HG02759 (cell line): ENCODE data around the gene OR2B3.
"Not testable (repeated sequence)": the region's sequence is repeated elsewhere in the genome, so short reads cannot be mapped to it uniquely, and the experiment has no call there.

Experiments
- ATAC-seq: cut with Tn5 transposase; IDR thresholded peaks from one replicate; pipeline ENCODE4 v1.9.1; 2021; ENCODE audit warnings: mild to moderate bottlenecking, moderate library complexity; ENCODE audit not compliant: unreplicated experiment

OR2B3 gene, protein sequence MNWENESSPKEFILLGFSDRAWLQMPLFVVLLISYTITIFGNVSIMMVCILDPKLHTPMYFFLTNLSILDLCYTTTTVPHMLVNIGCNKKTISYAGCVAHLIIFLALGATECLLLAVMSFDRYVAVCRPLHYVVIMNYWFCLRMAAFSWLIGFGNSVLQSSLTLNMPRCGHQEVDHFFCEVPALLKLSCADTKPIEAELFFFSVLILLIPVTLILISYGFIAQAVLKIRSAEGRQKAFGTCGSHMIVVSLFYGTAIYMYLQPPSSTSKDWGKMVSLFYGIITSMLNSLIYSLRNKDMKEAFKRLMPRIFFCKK

DNA sequence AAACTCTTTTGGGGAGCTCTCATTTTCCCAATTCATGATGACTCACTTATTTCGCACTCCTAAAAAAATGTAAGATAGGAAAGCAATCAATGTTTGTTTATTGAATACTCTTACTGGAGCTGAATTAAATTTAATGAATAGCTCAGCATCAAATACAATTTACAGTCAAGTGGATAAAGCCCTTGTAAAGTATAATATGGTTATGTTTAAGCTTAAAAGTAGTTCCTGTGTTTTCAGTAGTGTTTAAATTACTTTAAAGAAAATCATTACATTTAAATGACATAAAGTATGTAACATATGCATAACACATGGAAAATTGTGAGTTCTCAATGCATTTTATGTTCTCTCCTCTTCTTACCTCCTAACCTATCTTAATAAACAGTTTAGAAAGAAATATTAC is at the start of gene OR2B3:
TSS of gene OR2B3 (minus strand) at position 101 of the 400 bp plus-strand sequence. CDS start at position 36, 65 bp downstream.
- no peak for ATAC-seq

DNA sequence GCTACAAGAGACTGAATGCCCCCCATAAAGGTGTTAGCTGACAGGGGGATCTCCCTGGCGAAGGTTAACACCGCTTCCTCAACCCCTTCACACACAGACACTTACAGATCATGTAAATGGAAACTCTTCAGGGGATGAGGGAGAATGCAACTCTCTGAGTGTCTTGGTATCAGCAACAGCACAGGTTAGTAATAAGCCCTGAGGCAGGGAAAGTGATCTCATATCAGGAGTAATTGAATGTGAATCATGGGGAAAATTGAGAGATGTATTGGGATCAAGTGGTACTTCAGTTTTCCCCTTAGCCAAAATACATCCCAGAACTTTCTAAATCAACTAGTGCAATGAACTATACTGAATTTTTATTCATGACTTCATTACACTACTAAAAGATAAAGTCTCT is 44.6 kb upstream of the OR2B3 start:
- no peak for ATAC-seq

DNA sequence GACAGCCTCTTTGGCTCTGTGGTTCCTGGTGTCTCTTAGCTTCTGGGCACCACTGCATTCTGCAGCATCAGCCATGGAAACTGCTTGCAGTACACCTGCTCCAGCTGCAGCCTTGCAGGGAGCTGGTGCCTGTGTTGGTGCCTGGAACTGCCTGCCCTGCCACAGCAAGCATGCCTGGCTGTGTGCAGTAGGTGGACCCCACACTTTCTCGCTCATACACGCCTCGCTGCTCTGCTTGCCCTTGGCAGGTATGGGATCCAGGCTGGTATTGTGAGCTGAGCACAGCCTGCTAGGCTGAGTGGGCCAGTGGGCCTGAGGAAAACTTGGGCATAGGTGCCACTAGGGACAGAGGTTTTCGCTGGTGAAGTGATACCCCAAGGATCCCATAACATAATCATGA is 43.5 kb upstream of the OR2B3 start:
- ATAC-seq = no peak

DNA sequence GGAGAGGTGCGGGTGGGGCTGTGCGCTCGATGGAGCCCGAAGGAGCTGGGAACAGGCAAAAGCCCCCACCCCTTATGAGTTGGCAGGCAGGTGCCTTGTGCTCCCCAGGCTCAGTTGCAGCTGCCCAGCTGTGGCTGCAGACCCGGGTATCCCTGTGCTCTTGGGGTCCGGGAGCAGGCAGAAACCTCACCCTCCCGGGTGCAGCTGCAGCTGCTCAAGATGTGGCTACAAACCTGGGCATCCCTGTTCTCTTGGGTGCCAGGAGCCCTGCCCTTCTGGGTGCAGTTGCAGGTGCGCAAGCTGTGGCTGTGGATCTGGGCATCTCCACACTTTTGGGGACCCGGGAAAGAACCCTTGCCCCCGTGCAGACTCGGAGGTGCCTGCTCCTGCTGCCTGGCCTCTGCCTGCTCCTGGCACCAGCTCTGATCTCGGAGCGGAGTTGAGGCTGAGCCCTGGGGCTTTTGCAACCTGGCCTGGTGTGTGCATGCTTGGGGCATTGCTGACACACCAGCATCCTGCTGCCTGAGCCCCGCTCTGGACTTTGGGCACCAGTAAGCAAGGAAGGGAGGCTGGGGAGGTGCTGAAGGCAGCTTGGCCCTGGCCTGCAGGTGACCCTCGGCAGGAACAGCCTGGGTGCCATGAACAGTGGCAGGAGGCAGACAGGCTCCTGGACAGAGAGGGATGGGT is 42.4 kb upstream of the OR2B3 start:
- no peak for ATAC-seq

DNA sequence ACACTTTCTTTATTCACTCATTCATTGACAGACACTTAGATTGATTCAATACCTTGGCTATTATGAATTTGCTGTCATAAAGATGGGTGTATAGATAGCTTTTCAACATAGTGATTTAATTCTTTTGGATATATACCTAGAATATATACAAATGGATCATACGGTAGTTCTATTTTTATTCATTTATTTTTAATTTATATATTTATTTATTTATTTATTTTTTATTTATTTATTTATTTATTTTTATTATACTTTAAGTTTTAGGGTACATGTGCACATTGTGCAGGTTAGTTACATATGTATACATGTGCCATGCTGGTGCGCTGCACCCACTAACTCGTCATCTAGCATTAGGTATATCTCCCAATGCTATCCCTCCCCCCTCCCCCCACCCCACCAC is 27.9 kb upstream of the OR2B3 start:
- ATAC-seq = not testable (repeated sequence)

DNA sequence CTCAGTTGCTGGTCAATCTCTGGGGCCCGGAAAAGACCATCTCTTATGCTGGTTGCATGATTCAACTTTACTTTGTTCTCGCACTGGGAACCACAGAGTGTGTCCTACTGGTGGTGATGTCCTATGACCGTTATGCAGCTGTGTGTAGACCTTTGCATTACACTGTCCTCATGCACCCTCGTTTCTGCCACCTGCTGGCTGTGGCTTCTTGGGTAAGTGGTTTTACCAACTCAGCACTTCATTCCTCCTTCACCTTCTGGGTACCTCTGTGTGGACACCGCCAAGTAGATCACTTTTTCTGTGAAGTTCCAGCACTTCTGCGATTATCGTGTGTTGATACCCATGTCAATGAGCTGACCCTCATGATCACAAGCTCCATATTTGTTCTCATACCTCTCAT is 25.0 kb upstream of the OR2B3 start:
- ATAC-seq = no peak

DNA sequence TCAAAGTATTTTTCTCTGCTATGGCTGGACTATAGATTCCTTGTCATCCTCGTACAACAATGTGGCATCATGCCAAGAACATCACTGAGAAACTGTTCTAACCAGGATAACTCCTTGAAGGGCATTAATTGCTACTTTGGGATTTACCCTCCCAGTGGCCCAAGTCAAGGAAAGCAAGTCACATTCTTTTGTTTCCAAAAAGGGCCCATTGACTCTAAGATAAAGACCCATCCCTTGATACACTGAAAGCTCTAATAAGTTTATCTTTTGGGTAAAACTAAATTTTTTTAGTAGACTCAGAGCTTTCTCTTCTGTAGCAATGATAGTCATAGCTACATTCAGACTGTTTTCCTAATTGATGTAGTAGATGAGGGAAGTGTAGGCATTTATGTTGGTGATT is 20.6 kb upstream of the OR2B3 start, which contains the start of gene OR2J3:
TSS of gene OR2J3 (plus strand) at position 301 of the 400 bp plus-strand sequence. CDS start 3,833 bp downstream, outside the sequence.
- no peak for ATAC-seq

DNA sequence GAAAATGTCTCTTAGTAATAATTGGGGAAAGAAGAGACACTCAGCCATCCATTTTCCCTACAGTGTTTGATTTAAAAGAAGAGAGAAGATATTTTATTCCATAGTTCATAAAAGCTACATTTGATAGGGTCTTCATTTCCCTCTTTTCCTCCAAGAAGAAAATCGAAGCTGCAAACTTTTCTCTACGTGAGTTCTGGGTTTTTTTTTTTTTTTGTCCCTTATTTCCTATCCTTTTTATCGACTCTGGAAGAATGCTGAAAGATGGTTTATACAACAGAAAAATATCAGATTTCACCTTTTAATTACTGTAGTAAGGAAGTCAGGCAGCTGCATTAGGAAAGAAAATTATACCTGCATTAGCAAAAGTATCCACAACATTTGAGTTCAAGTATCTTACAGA is 12.1 kb upstream of the OR2B3 start, which contains the start of gene OR2J1:
TSS of gene OR2J1 (plus strand) at position 301 of the 400 bp plus-strand sequence. CDS start 1,453 bp downstream, outside the sequence.
- ATAC-seq = no peak

DNA sequence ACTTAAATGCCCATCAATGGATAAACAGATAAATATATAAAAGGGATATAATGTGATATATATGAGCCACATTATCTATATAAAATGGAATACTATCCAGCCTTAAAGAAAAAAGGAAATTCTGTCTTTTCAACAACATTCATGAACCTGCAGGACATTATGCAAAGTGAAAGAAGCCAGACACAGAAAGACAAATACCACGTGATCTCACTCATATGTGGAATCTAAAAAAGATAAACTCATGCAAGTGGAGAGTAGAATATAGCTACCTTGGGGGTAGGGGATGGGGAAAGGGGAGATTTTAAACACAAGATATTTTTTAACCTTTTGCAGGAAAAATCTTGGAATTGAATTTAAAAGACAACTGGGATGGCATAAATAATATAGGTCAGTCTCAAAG is 10.7 kb upstream of the OR2B3 start:
- no peak for ATAC-seq

DNA sequence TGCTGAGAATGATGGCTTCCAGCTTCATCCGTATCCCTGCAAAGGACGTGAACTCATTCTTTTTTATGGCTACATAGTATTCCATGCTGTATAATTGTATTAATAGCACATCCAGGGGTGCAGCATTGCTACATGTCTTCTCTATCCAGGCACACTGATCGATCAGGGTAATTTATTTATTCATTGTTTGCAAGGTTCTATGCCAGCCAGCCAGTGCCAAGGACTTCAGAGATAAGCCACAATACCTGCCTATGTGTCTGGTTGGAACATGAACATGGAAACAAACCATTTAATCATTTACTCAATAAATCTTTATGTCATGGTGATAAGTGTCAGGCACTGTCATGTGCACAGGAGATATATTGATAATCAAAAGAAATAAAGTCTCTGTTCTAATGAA is 5.8 kb upstream of the OR2B3 start:
- ATAC-seq = no peak

DNA sequence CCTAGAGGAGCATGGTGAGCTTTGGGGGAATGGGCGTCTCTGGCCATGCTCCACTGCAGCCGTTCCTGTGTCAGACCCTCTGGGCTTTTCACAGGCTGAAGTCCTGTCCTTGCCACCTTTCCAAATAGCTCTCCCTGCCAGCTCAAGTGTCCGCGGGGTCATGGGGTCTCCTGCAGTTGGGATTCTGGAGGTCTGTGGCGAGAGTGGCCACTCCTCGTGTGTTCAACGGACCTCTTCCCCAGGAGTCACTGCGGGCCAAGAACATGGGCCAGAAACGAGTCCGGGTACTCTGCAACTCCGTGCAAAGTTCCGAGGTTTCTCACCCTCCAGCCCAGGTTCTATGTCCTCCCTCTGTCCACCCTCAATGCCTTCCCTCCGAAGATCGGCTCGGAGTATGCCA is 4.7 kb downstream of the OR2B3 start:
- no peak for ATAC-seq

DNA sequence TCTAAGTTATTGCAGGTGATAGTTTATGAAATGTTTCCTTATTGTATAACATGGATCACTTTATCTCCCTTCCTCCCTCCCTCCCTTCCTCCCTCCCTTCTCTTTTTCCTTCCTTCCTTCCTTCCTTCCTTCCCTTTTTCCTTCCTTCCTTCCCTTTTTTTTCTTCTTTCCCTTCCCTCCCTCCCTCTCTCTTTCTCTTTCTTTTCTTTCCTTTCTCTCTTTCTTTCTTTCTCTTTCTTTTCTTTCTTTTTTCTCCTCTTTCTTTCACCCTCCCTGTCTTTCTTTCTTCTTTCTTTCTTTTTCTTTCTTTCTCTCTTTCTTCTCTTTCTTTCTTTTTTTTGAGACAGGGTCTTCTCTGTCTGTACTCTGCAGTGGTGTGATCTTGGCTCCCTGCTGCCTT is 5.8 kb downstream of the OR2B3 start:
- ATAC-seq = no peak

DNA sequence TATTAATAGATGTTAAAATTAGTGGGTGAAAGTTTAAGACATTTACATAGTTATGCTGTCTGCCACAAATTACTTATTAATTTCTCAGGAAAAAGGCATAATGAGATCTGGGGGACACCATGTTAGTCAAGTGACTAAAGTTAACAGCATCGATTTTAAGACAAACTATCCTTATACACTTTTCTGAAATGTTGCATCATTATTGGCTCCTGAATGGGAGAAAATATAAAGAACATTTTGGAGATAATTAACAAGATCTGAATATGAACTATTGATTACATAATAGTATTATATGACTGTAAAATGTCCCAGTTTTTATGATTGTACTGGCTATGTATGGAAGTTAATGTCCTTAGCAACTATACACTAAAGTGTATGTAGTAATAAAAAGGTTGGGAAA is 7.9 kb downstream of the OR2B3 start:
- no peak for ATAC-seq

DNA sequence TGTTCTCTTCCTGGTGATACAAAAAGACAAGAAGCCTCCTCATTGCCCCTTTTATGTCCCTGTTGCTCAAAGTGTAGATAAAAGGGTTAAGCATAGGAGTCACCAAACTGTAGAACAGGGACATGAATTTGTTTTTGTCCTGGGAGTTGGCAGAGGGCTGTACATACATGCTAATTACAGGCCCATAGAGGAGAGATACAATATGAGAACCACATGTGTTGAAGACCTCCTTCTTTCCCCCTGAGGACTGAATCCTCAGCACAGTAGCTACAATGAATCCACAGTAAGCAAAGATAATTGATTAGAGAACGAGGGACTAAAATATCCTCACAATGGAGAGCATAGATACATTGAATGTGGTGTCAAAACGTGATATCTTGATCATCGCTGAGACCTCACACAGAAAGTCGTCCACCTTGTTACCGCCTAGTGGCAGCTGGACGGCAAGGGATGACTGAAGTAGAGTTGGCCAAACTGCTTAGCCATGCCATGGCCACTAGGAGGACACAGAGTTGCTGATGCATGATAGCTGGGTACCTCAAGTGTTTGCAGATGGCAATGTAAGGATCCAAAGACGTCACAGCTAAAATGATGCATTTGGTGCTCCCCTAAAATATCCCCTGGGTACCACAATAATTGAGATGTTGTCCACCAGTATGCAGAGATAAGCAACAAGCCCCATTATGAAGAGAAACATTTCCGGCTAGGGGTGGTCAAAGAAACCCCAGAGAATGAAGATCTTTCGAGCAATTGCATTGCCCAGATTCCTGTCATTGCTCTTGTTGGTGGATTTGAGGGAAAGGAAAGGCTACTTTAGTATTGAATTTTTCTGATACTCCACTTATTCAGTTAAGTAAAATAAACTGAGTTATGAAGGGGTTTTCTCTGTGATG is 15.0 kb downstream of the OR2B3 start:
- ATAC-seq = no peak

DNA sequence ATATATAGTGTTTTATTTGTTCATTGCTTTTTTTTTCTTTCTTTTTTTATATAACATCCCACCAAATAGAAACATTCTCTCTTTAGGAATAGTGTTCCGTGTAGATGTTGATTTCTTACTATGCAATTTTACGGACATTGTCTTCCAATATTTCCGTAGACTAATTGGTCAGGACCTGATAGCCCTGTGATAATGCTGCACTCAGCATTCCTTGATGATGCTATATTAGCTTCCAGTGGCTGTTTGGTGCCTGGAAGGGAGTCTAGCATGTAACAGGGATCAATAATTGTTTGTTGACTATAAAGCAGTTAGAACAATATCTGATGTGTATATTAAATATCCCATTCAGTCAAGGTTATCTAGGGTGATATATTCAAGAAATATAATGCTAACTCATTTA is 35.4 kb downstream of the OR2B3 start:
- ATAC-seq = no peak

DNA sequence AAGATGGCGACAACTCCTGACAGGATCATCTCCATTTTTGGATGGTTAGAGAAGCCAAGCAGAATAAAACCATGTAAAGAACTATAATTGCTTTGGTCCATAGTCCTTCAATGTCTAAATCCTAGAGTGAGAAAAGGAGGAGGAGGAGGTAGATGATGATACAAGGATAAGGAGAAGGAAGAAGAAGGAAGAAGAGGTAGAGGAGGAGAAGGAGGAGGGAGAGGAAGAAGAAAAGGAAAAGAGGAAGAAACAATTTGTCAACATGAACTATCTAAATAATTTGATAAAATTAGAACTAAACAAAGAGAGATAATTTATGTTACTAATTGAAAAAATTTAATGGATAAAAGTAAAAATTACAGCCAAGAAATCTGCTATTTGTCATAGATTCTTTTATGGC is 42.0 kb downstream of the OR2B3 start, which contains the start of gene OR2W1:
TSS of gene OR2W1 (minus strand) at position 101 of the 400 bp plus-strand sequence. CDS start at position 101, 0 bp downstream.
- no peak for ATAC-seq
